DOHH2 (cell line): ENCODE data around the gene C9orf153.

Experiments
- CTCF ChIP-seq: fragments of 200-600 bp; sonication (generic); IDR thresholded peaks from one replicate; pipeline ENCODE4 v1.5.1; 2014; ENCODE audit warnings: antibody characterized with exemption, mild to moderate bottlenecking, low read depth, low read length; ENCODE audit not compliant: poor library complexity, severe bottlenecking
- EZH2phosphoT487 ChIP-seq: fragments of 200-600 bp; sonication (generic); IDR thresholded peaks from 2 replicates; pipeline ENCODE4 v1.6.1; 2017; ENCODE audit warnings: borderline replicate concordance, mild to moderate bottlenecking, antibody characterized with exemption, low read length, moderate library complexity, mixed read lengths

- TF ChIP-seq CTCF, result no peak
- TF ChIP-seq EZH2phosphoT487, result no peak
Measured at GRCh38 chr9:86301686-86302085, 42.2 kb upstream of the C9orf153 start.
